GM21786 (cell line): ENCODE measurements around the gene BAZ2B.

Experiments used
- ATAC-seq: cut with Tn5 transposase; IDR thresholded peaks from one replicate; pipeline ENCODE4 v1.9.1; 2021; ENCODE audit not compliant: unreplicated experiment

BAZ2B gene

GRCh38 chr2:159462961-159463360 is 153.4 kb downstream of the BAZ2B start:
- ATAC-seq: no peak

GRCh38 chr2:159462201-159462785 is 154.1 kb downstream of the BAZ2B start:
- ATAC-seq: no peak

- no peak for ATAC-seq
These were observed 155.3 kb downstream of the BAZ2B start for GRCh38 chr2:159461076-159461475.

GRCh38 chr2:159460227-159460626 is 156.1 kb downstream of the BAZ2B start:
- no peak for ATAC-seq

- ATAC-seq: no peak
These were observed 157.1 kb downstream of the BAZ2B start for GRCh38 chr2:159459279-159459678.

GRCh38 chr2:159457589-159457988 is 158.8 kb downstream of the BAZ2B start:
- no peak for ATAC-seq

GRCh38 chr2:159456500-159457426 is 159.6 kb downstream of the BAZ2B start:
- no peak for ATAC-seq

- ATAC-seq: no peak
These were observed 160.9 kb downstream of the BAZ2B start for GRCh38 chr2:159455330-159455918.

GRCh38 chr2:159454185-159454584 is 162.2 kb downstream of the BAZ2B start:
- no peak for ATAC-seq

GRCh38 chr2:159450180-159450579 is 166.2 kb downstream of the BAZ2B start:
- no peak for ATAC-seq

- ATAC-seq: no peak
These were observed 166.7 kb downstream of the BAZ2B start for GRCh38 chr2:159449504-159450124.

GRCh38 chr2:159446817-159447216 is 169.5 kb downstream of the BAZ2B start:
- ATAC-seq: no peak

GRCh38 chr2:159446201-159446600 is 170.1 kb downstream of the BAZ2B start:
- ATAC-seq: no peak

GRCh38 chr2:159445307-159445706 is 171.0 kb downstream of the BAZ2B start:
- ATAC-seq: peak; percentile 52

GRCh38 chr2:159444754-159445153 is 171.6 kb downstream of the BAZ2B start:
- no peak for ATAC-seq

GRCh38 chr2:159442159-159442852 is 174.0 kb downstream of the BAZ2B start:
- ATAC-seq: no peak

GRCh38 chr2:159441182-159441581 is 175.2 kb downstream of the BAZ2B start:
- ATAC-seq: no peak

GRCh38 chr2:159439421-159439820 is 176.9 kb downstream of the BAZ2B start:
- ATAC-seq: no peak

GRCh38 chr2:159438720-159439353 is 177.5 kb downstream of the BAZ2B start:
- no peak for ATAC-seq

- ATAC-seq: no peak
These were observed 178.1 kb downstream of the BAZ2B start for GRCh38 chr2:159438284-159438683.
